A673 (cell line): Measurements from ENCODE around the gene FAM162A. TPM values are rescaled to one million over a fixed set of nuclear protein-coding genes. Genes with fewer than 3 reads are reported as not detected.

Experiments
- BruUV-seq: library from RNA; stranded (reverse); fragments of 400-500 nt; replicated peaks from 2 replicates; lab custom pipeline; 2021; lab: Mats Ljungman, UMichigan
- CTCF ChIA-PET: fragments of 300-600 bp; sonication (Branson Sonifier 250); formaldehyde crosslinking; loops from one replicate; lab custom pipeline; 2022; ENCODE audit warnings: antibody characterized with exemption; lab: Charles Lee
- POLR2A ChIA-PET: fragments of 300-600 bp; sonication (Branson Sonifier 250); formaldehyde crosslinking; loops from one replicate; lab custom pipeline; 2022; ENCODE audit warnings: antibody characterized with exemption; ENCODE audit not compliant: low non-redundant PET; lab: Charles Lee
- DNase-seq: peaks from one replicate; pipeline ENCODE4 v3.0.0-alpha.2; 2015; ENCODE audit warnings: low spot score
- H3K27ac ChIP-seq: fragments of 200-600 bp; sonication (generic); 2 replicates; pipeline ENCODE4 v1.5.1; 2016; ENCODE audit warnings: mixed run types, low read depth, mild to moderate bottlenecking, mixed read lengths, antibody characterized with exemption, low read length; ENCODE audit not compliant: poor library complexity, severe bottlenecking
- H3K27me3 ChIP-seq: fragments of 200-600 bp; sonication (generic); replicated peaks from 2 replicates; pipeline ENCODE4 v1.6.1; 2017; ENCODE audit warnings: mixed run types, low read depth, mild to moderate bottlenecking, mixed read lengths, antibody characterized with exemption, low read length; ENCODE audit not compliant: insufficient read depth, poor library complexity
- H3K36me3 ChIP-seq: fragments of 200-600 bp; sonication (generic); 2 replicates; pipeline ENCODE4 v1.6.1; 2016; ENCODE audit warnings: mixed run types, mild to moderate bottlenecking, mixed read lengths, antibody characterized with exemption, low read length; ENCODE audit not compliant: insufficient read depth, poor library complexity, severe bottlenecking
- H3K4me1 ChIP-seq: fragments of 200-600 bp; sonication (generic); 2 replicates; pipeline ENCODE4 v1.6.1; 2017; ENCODE audit warnings: mixed run types, mild to moderate bottlenecking, mixed read lengths, antibody characterized with exemption, low read length; ENCODE audit not compliant: insufficient read depth, poor library complexity, severe bottlenecking
- H3K4me3 ChIP-seq: fragments of 200-600 bp; sonication (generic); 2 replicates; pipeline ENCODE4 v1.5.1; 2016; ENCODE audit warnings: low read depth, mixed run types, mild to moderate bottlenecking, mixed read lengths, low read length; ENCODE audit not compliant: poor library complexity, severe bottlenecking
- H3K9me3 ChIP-seq: fragments of 200-600 bp; sonication (generic); 2 replicates; pipeline ENCODE4 v1.6.1; 2016; ENCODE audit warnings: mixed run types, low read depth, mild to moderate bottlenecking, mixed read lengths, antibody characterized with exemption, low read length; ENCODE audit not compliant: poor library complexity, severe bottlenecking
- EZH2 ChIP-seq: fragments of 200-600 bp; sonication (generic); IDR thresholded peaks from 2 replicates; pipeline ENCODE4 v1.6.1; 2017; ENCODE audit warnings: borderline replicate concordance, low read depth, mild to moderate bottlenecking, mixed read lengths, antibody characterized with exemption, low read length; ENCODE audit not compliant: poor library complexity, severe bottlenecking
- intact Hi-C: fragments of 100-400 bp; cut with micrococcal nuclease; formaldehyde crosslinking; loops from one replicate; pipeline ENCODE4 v1.10.0; 2022; ENCODE audit not compliant: unreplicated experiment
- total RNA-seq: library from RNA; stranded (reverse); gene quantifications from 2 replicates; pipeline ENCODE4 v1.2.3, GENCODE V29; 2021
- TF ChIP-seq, protein P1 (sequence below): fragments of 300-800, 200-600 bp; sonication (generic); conservative IDR thresholded peaks from 2 replicates; pipeline ENCODE4 v1.5.1; 2017; ENCODE audit warnings: low read depth, mild to moderate bottlenecking, antibody characterized with exemption, low read length, moderate library complexity, mixed read lengths

FAM162A gene
- total RNA-seq, 1 experiment from 2014 or later, result 58.1 TPM

- Histone ChIP-seq H3K4me3 (no peak overlapping the region), H3K9me3 (no peaks in the 10 kb centered on the region), H3K27me3 (no peaks in the 10 kb centered on the region), H3K36me3 (no peaks in the 10 kb centered on the region), H3K27ac (no peak overlapping the region), H3K4me1 (peaks cover 38% of the 10 kb centered on the region)
- BruUV-seq, result no TSS peak
- DNase-seq, result no peak
- intact Hi-C loops, result loop anchor here (10.0 kb wide), 1 partner anchor 868 kb away; no protein-coding TSS in a partner anchor
- CTCF ChIA-PET, result no interaction called here
- POLR2A ChIA-PET, result no interaction called here
- TF ChIP-seq, protein P1, sequence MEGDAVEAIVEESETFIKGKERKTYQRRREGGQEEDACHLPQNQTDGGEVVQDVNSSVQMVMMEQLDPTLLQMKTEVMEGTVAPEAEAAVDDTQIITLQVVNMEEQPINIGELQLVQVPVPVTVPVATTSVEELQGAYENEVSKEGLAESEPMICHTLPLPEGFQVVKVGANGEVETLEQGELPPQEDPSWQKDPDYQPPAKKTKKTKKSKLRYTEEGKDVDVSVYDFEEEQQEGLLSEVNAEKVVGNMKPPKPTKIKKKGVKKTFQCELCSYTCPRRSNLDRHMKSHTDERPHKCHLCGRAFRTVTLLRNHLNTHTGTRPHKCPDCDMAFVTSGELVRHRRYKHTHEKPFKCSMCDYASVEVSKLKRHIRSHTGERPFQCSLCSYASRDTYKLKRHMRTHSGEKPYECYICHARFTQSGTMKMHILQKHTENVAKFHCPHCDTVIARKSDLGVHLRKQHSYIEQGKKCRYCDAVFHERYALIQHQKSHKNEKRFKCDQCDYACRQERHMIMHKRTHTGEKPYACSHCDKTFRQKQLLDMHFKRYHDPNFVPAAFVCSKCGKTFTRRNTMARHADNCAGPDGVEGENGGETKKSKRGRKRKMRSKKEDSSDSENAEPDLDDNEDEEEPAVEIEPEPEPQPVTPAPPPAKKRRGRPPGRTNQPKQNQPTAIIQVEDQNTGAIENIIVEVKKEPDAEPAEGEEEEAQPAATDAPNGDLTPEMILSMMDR, result no peak
- no peak for TF ChIP-seq EZH2
Observed at GRCh38 chr3:122396511-122396910, 12.5 kb downstream of the FAM162A start.

DNA sequence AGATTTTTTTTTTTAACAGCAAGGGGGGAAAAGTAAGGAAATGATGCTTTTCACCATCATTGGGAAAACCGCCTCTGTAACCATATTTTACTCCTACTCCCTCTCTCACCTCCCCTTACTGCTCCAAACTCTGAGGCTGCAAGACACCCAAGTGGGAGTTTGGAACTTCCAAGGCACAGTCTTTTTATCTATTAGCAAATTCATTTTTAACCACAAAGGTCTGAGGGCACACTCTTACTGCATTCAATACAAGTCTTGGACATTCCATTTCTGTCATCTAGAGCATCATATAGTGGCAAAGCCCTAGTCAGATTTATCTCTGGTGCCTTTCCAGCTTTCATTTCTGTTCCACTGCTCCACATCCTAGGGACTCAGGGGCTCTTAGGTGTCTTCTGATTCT is 13.2 kb downstream of the FAM162A start:
- ChIA-PET CTCF (no interaction called here), POLR2A (no interaction called here)
- H3K27me3 ChIP-seq, result no peaks in the 10 kb centered on the region
- TF ChIP-seq EZH2, result no peak
- TF ChIP-seq, protein P1, result no peak
- H3K9me3 ChIP-seq, result no peaks in the 10 kb centered on the region
- BruUV-seq, result no TSS peak
- peaks cover 38% of the 10 kb centered on the region for H3K4me1 ChIP-seq
- H3K27ac ChIP-seq, result no peak overlapping the region
- H3K36me3 ChIP-seq, result no peaks in the 10 kb centered on the region
- intact Hi-C loops, result loop anchor here (10.0 kb wide), 1 partner anchor 868 kb away; no protein-coding TSS in a partner anchor
- DNase-seq, result no peak
- H3K4me3 ChIP-seq, result no peak overlapping the region

GRCh38 chr3:122398920-122399319 is 14.9 kb downstream of the FAM162A start:
- DNase-seq, result no peak
- Histone ChIP-seq H3K4me3 (no peak overlapping the region), H3K36me3 (peaks cover 10% of the 10 kb centered on the region), H3K27me3 (no peaks in the 10 kb centered on the region), H3K4me1 (peaks cover 30% of the 10 kb centered on the region), H3K9me3 (no peaks in the 10 kb centered on the region), H3K27ac (no peak overlapping the region)
- BruUV-seq, result no TSS peak
- intact Hi-C loops, result loop anchor here (10.0 kb wide), 1 partner anchor 866 kb away; no protein-coding TSS in a partner anchor
- ChIA-PET POLR2A (no interaction called here), CTCF (no interaction called here)
- TF ChIP-seq, protein P1, result no peak
